ENCODE measurements around the gene AUTS2.

- TF ChIP-seq, protein P1, sequence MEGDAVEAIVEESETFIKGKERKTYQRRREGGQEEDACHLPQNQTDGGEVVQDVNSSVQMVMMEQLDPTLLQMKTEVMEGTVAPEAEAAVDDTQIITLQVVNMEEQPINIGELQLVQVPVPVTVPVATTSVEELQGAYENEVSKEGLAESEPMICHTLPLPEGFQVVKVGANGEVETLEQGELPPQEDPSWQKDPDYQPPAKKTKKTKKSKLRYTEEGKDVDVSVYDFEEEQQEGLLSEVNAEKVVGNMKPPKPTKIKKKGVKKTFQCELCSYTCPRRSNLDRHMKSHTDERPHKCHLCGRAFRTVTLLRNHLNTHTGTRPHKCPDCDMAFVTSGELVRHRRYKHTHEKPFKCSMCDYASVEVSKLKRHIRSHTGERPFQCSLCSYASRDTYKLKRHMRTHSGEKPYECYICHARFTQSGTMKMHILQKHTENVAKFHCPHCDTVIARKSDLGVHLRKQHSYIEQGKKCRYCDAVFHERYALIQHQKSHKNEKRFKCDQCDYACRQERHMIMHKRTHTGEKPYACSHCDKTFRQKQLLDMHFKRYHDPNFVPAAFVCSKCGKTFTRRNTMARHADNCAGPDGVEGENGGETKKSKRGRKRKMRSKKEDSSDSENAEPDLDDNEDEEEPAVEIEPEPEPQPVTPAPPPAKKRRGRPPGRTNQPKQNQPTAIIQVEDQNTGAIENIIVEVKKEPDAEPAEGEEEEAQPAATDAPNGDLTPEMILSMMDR (IDR thresholded peaks at IDR 0.05; ENCODE audit: control extremely low read depth in 1 of 3, insufficient read depth in 1 of 3, low read depth in 1 of 3, low read length in 3 of 3), result no peak
- TF ChIP-seq EZH2 (IDR thresholded peaks at IDR 0.05; ENCODE audit: low read depth, low read length, severe bottlenecking), result no peak
- TF ChIP-seq SP1 (IDR thresholded peaks at IDR 0.05; ENCODE audit: low read depth, low read length), result no peak
- TF ChIP-seq CEBPB (IDR thresholded peaks at IDR 0.05; ENCODE audit: low read depth, low read length), result no peak
- TF ChIP-seq EP300 (IDR thresholded peaks at IDR 0.05; ENCODE audit: borderline replicate concordance in 1 of 2, low read depth in 2 of 2, low read length in 2 of 2), result no peak
- TF ChIP-seq POLR2A (IDR thresholded peaks at IDR 0.05; ENCODE audit: control extremely low read depth in 1 of 2, low read depth in 2 of 2, low read length in 2 of 2), result no peak
Measured at GRCh38 chr7:69596056-69596455, 2.2 kb upstream of the AUTS2 start.
